Activated B cell treated with CpG ODN at 0.5 μM for 24 hours (primary cell): ENCODE data around the gene SLC15A1. TPM values are rescaled to one million over a fixed set of nuclear protein-coding genes. Genes with fewer than 3 reads are reported as not detected.

Experiments
- ATAC-seq: fragments of 200-7000 bp; cut with Tn5 transposase; one replicate; pipeline ENCODE4 v1.10.0; 2021; ENCODE audit warnings: low read depth, mild to moderate bottlenecking, moderate library complexity
- CTCF ChIA-PET: fragments of 350-600 bp; sonication (Branson Sonifier 250); formaldehyde crosslinking; loops from one replicate; lab custom pipeline; 2021; ENCODE audit warnings: antibody characterized with exemption; lab: Charles Lee
- POLR2A ChIA-PET: fragments of 350-600 bp; sonication (Branson Sonifier 250); formaldehyde crosslinking; loops from one replicate; lab custom pipeline; 2021; ENCODE audit warnings: antibody characterized with exemption; lab: Charles Lee
- DNase-seq: peaks from one replicate; pipeline ENCODE4 v3.0.0; 2022
- H3K27ac Mint-ChIP-seq: one replicate; pipeline ENCODE4 v1.8.0; 2020; ENCODE audit warnings: mixed read lengths
- H3K27me3 Mint-ChIP-seq: one replicate; pipeline ENCODE4 v1.8.0; 2021; ENCODE audit warnings: mixed read lengths
- H3K36me3 Mint-ChIP-seq: one replicate; pipeline ENCODE4 v1.8.0; 2021; ENCODE audit warnings: low read depth, mixed read lengths
- H3K4me1 Mint-ChIP-seq: one replicate; pipeline ENCODE4 v1.8.0; 2021; ENCODE audit warnings: mixed read lengths
- H3K4me3 Mint-ChIP-seq: one replicate; pipeline ENCODE4 v1.8.0; 2020; ENCODE audit warnings: mild to moderate bottlenecking, mixed read lengths
- H3K9me3 Mint-ChIP-seq: one replicate; pipeline ENCODE4 v1.8.0; 2020; ENCODE audit warnings: mixed read lengths
- CTCF ChIP-seq: fragments of 200-600 bp; IDR thresholded peaks from one replicate; pipeline ENCODE4 v1.8.0; 2022; ENCODE audit warnings: antibody characterized with exemption, mild to moderate bottlenecking
- intact Hi-C: fragments of 100-400 bp; cut with micrococcal nuclease; formaldehyde crosslinking; loops from one replicate; pipeline ENCODE4 v1.15.1; 2024
- total RNA-seq: library from RNA; stranded (reverse); gene quantifications from 2 replicates; pipeline ENCODE4 v1.2.3, GENCODE V29; 2022

SLC15A1 gene
- total RNA-seq, 1 donor from 2014 or later = not detected

- H3K27ac Mint-ChIP-seq = no peak overlapping the region
- no peak for ATAC-seq
- ChIA-PET CTCF (no interaction called here), POLR2A (no interaction called here)
- no peaks in the 10 kb centered on the region for H3K27me3 Mint-ChIP-seq
- H3K36me3 Mint-ChIP-seq = no peaks in the 10 kb centered on the region
- intact Hi-C loops = no loop called here
- H3K4me3 Mint-ChIP-seq = no peak overlapping the region
- no peak for TF ChIP-seq CTCF
- DNase-seq = no peak
- peaks cover 13% of the 10 kb centered on the region for H3K9me3 Mint-ChIP-seq
- no peaks in the 10 kb centered on the region for H3K4me1 Mint-ChIP-seq
Measured at GRCh38 chr13:98738213-98738612, 14.3 kb downstream of the SLC15A1 start.

- Mint-ChIP-seq H3K4me3 (no peak overlapping the region), H3K9me3 (peaks cover 3% of the 10 kb centered on the region), H3K27me3 (peaks cover 3% of the 10 kb centered on the region), H3K4me1 (no peaks in the 10 kb centered on the region), H3K36me3 (no peaks in the 10 kb centered on the region), H3K27ac (no peak overlapping the region)
- ChIA-PET CTCF (no interaction called here), POLR2A (no interaction called here)
- no peak for TF ChIP-seq CTCF
- intact Hi-C loops = no loop called here
- no peak for ATAC-seq
- DNase-seq = no peak
Measured at GRCh38 chr13:98731925-98732324, 20.5 kb downstream of the SLC15A1 start.

GRCh38 chr13:98731038-98731437 lies 21.4 kb downstream of the SLC15A1 start:
- no peak for TF ChIP-seq CTCF
- no peaks in the 10 kb centered on the region for H3K4me1 Mint-ChIP-seq
- ChIA-PET CTCF (no interaction called here), POLR2A (no interaction called here)
- no peak overlapping the region for H3K4me3 Mint-ChIP-seq
- H3K36me3 Mint-ChIP-seq = no peaks in the 10 kb centered on the region
- intact Hi-C loops = no loop called here
- DNase-seq (no peak), ATAC-seq (no peak)
- peaks cover 3% of the 10 kb centered on the region for H3K27me3 Mint-ChIP-seq
- H3K9me3 Mint-ChIP-seq = no peaks in the 10 kb centered on the region
- no peak overlapping the region for H3K27ac Mint-ChIP-seq

- Mint-ChIP-seq H3K4me1 (no peaks in the 10 kb centered on the region), H3K27me3 (peaks cover 3% of the 10 kb centered on the region), H3K36me3 (no peaks in the 10 kb centered on the region), H3K27ac (no peak overlapping the region), H3K4me3 (no peak overlapping the region), H3K9me3 (no peaks in the 10 kb centered on the region)
- no peak for TF ChIP-seq CTCF
- DNase-seq (no peak), ATAC-seq (no peak)
- CTCF ChIA-PET = no interaction called here
- POLR2A ChIA-PET = no interaction called here
- intact Hi-C loops = no loop called here
Measured at GRCh38 chr13:98730441-98730840, 22.0 kb downstream of the SLC15A1 start.

- Mint-ChIP-seq H3K36me3 (no peaks in the 10 kb centered on the region), H3K4me3 (no peak overlapping the region), H3K4me1 (no peaks in the 10 kb centered on the region), H3K27me3 (peaks cover 3% of the 10 kb centered on the region), H3K27ac (no peak overlapping the region), H3K9me3 (no peaks in the 10 kb centered on the region)
- no peak for DNase-seq
- POLR2A ChIA-PET = no interaction called here
- ATAC-seq = no peak
- CTCF ChIA-PET = no interaction called here
- TF ChIP-seq CTCF = no peak
- intact Hi-C loops = no loop called here
Measured at GRCh38 chr13:98729658-98730057, 22.8 kb downstream of the SLC15A1 start.
